GM19324 (cell line): ENCODE measurements around the gene KATNAL1.
"Not testable (repeated sequence)": the region's sequence is repeated elsewhere in the genome, so short reads cannot be mapped to it uniquely, and the experiment has no call there.

Experiments used
- ATAC-seq: cut with Tn5 transposase; IDR thresholded peaks from one replicate; pipeline ENCODE4 v1.9.1; 2021; ENCODE audit warnings: mild to moderate bottlenecking, moderate library complexity; ENCODE audit not compliant: unreplicated experiment, low FRiP score

The KATNAL1 gene

DNA sequence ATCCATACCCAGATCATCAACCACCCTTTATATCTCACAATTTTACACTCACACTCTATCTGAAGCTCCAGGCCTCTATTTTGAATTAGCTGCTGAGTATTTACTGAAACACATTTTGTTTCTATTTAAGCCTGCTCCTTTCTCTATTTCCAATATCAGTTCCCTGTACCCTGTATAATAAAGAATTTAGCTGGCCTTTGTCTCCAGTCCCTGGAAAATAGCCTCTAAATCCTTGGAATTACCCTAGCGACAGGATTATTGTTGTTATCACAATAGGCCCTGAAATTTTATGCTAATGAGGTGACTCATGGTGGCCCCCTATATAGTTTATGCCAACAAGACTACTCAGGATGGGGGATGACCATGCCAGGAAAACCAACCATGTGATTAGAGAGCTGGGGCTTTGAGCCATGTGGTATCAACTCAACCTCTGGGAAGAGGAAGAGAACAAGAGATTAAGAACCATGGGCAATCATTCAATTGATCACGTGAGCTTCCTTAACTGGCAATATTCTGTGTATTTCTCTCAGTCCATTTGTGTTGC is 72.7 kb downstream of the KATNAL1 start:
- no peak for ATAC-seq

DNA sequence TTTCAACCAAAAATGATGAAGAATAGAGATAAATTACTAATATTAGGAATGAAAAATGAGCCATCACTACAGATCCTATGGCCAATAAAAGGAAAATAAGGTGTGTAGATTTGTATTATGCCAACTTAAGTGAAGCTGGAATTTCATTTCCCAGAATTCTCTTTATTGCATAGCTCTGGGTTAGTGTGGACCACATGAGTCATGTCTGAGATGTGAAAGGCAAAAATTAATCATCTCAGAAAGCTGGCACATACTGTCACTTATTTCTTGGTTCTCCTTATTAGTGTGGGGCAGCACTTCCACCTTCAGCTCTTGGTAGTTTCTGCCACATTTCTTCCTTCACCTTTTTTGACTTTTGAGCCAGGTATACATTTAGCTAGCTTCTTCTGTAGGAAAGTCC is 82.6 kb downstream of the KATNAL1 start:
- no peak for ATAC-seq

DNA sequence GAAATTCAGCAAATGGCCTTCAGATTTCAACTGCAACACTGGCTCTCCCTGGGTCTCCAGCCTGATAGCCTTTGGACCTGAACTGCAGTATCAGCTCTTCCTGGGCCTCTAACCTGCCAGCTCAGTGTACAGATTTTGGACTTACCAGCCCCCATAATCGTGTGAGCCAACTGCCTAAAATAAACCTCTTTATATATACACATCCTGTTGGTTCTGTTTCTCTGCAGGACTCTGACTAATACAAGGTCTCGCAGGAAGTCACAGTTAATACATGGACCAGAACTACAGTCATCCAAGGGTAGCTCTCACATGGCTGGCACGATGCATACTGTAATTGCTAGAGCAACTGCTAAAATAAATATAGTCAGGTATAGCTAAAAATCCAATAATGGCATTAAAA is 85.1 kb downstream of the KATNAL1 start:
- no peak for ATAC-seq

DNA sequence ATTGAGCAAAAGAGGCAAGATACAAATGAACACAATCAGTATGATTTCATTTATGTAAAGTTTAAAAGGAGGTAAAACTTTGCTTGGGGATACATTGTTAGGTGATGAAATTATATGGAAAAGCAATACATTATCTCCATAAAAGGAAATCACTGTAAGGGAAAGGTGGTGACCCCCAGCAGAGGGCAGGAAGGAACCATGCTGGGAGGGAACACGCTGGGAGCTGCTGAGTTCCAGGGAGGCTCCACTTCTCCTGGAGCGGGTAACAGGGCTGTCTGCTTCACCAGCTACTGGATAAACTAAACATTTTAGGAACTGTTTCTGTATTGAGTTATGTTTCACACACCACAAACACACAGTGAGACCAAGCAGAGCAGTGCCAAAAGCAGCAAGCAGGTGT is 91.2 kb downstream of the KATNAL1 start:
- no peak for ATAC-seq

DNA sequence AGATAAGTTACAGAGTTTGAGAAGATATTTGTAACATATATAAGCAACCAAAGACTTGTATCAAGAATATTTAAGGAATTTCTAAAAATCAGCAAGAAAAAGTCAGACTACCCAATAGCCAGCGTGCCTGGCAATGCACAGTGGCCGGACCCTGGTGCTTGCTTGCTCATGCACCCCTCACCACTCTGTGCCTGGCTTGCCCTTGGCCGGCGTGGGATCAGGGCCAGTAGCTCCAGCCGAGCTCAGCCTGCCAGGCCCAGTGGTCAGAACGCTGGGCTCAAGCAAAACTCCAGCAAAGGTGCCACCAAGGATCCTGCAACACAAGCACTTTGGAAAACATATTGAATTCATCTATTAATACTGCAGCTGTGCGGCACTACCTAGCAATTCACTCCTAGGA is 95.1 kb downstream of the KATNAL1 start:
- ATAC-seq, result no peak

DNA sequence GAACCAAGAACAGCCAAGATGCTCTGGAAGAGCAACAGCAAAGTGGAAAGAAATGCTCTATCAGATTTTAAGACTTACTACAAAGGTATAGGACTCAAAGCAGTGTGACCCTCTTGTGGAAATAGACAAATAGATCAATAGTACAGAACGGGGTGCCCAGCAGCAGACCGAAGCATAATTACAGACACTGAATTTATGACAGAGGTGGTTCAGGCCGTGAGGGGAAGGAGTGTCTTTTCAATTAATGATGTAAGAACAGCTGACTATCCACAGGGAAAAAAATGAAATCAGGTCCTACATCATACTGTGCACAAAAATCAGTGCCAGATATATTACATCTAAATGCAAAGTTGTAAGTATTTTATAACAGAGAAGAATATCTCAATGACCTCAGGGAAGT is 95.6 kb downstream of the KATNAL1 start:
- no peak for ATAC-seq

DNA sequence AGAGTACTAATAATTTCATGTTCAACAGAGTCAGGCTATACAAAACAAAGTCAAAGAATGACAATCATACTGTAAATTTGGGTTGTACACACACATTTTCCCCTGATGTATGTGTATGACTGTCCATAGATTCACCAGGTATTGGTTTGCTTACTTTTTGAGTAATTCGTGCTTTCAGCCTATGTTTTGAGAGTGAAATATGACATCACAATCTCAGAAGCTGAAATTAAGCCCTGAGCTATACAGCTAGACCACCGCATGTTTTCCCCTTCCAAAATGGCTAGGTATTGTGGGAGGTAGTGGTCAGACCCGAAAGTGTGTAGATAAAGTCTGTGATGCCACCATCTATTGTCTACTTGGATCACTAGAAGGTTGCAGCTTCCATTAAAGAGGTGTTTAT is 102.8 kb downstream of the KATNAL1 start:
- ATAC-seq, result no peak

DNA sequence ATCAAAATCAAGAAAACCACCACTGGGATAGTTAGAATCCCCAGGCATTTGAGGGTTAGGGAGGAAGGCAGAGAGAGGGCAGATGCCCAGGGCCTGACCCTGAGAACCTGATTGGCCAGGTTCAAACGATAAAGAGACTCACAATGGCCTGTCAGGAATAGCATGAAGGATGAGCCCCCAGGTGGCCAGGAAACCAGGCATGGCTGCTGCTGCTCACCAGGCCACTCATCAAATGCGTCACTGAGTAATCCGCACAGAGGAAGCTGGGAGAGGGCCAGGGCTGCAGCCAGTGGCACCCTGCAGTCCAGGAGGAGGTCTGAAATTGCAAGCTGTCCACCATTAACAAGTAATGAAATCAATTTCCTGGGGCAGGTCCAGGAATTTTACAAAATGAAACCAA is 111.3 kb downstream of the KATNAL1 start:
- no peak for ATAC-seq

DNA sequence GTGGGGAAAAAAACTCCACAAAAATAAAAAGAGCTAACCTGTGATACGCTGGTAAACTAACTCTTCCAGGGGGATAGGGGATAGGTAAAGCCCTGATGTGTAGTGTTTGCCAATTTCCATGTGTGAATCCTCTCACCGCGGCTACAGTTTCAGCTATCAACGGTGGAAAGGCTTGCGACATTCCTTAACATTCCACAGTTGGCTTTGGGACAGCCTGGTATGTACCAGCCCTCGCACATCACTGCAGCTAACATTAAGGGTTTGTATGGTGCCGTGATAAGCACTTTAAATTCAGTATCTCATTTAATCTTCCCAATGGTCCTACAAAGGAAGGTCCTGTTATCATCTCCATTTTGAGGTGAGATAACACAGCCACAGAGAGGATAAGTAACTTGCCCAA is 112.4 kb downstream of the KATNAL1 start:
- no peak for ATAC-seq

DNA sequence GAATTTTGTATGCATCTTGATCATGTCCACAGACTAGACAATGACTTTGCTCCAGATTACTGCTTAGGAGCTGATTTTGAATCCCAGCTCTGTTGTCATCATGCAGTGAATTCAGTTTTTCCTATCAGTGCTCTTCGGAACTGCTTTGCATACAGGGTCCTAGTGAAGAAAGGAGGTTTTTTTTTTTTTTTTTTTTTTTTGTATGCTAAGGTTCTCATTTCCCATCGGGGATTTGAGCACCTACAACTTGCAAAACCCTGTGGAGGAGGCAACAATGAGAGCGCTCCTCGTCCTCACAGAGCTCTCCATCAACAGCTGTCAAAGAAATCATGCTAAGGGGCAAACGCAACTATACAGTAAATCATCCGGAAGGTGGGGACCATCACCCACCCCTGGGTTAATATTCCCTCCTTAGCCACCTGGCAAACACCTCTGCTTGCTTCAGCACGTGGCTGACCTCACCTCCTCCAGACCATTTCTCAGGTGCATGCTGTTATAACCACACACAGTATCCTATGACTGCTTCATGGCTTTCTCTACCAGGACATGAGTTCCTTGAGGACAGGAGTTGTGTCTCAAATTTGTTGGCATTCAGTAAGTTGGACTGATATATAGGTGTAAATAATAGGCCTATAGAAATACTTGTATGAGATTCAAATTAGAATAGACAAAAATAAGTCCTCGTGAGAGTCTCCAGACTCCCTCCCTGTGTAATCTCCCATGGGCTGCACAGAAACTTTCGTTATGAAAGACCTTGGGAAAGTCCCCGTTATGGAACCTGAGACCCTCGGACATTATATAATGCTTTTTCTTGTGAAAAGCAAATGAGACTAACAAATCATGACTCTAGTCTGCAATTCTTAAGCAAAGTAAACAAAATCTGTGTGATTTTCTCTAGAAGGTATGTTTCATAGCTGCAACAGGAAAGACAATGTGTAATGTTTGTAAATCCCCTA is 113.8 kb downstream of the KATNAL1 start:
- ATAC-seq, result no peak

DNA sequence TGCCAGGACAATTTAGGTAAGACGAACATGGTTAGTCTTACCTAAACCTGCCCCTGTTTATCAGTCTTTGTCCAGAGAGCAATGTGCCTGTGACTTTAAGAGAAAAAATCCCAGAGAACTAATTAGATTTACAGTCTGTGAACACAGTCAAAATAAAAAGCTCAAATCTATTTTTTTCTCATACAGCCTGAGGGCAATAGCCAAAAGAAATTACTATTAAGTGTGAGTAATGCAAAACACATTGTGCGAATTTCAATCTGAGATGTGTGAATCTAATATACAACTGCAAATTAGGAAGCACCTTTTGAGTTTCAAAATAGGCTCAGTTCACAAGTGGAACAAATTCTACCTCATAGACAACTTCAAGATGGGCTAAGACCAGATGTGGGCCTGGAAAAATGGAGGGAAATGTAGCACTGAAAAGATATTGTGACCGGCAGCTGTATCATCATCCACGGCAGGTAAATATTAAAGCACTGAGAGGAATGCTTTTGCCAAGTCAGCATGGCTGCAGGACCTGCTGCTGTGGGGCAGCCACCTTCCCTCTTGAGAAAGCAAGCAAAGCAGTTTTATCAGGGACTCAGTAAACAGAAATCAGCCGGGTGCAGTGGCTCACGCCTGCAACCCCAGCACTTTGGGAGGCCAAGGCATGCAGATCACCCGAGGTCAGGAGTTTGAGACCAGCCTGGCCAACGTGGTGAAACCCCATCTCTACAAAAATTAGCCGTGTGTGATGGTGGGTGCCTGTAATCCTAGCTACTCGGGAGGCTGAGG is 114.8 kb downstream of the KATNAL1 start:
- ATAC-seq, result no peak

DNA sequence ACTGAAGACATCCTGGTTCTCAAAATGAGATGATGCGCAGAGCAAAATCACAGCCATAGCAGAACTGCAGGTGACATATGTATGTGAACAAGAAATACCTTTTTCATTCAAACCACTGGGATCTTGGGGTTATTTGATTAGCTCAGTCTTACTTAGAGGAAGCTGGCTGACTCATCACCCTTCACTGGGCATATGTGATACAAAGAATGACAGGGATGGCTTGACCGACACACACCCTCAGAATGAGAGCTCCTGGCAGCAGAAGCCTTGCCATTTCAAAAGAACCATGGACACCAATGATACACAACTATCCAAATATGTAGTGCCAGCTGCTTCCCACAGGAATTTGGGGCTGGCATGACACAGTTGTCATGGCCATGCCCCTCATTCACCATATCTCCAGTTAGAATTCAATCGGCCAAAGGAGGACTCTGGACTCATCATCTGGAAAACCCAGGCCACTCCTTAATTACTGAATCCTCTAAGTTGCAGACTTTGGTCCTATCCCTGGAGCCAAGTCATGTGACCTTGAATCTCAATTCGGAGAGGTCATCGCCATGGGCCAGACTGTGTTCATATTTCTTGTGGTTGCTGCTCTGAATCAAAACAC is 115.8 kb downstream of the KATNAL1 start:
- ATAC-seq, result no peak

DNA sequence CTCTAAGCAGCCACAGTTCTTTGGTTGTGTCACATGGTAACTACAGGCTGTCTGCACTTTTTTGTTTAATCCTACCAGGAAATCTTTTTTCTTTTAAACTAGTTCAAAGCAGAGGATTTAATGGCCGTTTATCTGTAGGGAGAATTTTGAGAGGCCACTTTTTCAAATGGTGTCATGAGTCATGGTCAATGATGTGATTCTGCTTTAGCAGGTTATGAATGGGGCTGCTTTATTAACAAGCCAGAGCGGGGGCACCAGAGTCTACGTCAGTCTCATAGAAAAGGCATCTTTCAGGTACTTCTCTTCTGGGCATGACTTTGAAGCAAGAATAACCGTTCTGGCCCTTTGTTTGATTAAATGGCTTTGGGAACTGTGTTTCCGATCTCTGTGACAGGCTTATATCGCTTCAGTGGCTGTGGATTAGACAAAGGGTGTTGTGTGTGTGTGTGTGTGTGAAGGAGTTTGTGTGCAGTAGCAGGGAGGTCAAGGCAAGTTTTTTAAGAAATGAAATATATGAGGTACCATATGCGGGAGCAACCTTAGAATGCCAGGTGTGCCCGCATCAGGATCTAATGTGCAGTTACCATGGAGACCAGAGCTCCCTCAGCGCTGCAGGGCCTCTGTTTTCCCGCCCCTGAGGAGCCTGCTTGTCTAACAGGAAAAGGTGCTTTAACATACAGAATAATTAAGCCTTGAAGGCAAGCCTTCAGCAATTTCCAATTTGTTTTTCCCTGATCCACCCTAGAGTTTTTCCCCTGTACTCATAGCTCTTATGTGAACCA is 120.5 kb downstream of the KATNAL1 start:
- no peak for ATAC-seq

DNA sequence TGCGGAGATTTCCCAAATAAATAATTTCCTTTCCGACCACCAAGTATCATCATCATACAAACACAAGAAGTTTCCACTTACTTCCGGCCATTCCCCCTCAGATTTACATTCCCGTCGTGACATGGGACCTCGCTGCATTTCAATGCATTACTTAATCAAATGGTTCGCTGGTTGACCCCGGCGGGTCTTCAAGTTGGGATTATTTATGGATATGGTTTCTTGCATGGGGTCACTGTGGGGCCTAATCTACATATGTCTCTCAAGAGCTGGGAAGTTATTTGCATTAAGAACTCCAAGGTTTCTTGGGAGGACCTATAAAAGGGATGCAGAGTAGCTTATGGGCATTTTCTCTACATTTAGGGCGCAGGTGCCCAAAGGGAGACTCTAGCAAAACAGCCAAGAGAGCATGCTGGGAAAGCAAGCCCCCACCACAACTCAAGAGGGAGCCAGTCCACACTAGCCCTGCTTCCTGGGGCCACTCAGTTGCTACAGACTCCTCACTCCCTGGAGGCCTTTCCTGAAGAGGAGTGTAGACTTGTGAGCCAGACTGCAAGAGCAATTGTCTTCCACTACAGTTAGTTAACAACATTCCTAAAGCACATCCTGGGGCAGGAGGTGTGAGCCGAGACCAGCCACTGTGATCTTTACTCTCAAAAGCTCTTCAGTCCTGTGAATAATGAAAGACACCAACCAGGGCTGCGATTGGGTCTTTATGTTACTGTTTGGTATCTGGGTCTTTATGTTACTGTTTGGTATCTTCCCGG is 125.3 kb downstream of the KATNAL1 start:
- ATAC-seq, result no peak

DNA sequence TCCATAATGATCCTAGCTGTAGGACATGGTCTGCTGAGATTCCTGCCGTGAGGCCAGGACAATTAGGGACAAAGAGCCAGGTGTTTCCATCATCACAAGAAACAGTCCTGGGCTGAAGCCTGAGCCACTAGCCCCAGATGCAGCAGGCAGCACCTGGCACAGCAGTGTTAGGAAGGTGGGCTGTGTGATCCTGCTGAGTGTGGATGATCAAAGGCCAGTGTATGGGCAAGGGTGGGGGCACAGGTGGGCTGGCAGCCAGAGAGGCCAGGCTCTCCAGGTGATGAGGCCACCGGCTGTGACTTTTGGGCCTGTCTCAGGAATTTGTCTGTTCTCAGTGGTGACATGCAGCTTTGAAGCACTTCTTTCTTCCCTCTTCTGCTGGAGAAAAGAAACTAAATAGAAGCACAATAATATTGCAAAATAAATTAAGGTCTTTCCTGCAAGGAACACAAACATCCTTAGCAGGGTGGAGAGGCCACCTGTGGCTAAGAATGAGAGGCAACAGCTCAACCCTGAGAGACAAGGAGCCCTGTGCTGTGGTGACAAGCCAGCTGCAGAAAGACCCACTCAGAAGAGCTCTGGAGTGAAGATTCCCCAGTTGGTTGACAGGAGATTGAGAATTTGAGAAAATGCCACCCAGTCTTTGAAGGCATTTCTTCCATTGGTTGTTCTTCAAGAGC is 127.6 kb downstream of the KATNAL1 start:
- ATAC-seq, result no peak

DNA sequence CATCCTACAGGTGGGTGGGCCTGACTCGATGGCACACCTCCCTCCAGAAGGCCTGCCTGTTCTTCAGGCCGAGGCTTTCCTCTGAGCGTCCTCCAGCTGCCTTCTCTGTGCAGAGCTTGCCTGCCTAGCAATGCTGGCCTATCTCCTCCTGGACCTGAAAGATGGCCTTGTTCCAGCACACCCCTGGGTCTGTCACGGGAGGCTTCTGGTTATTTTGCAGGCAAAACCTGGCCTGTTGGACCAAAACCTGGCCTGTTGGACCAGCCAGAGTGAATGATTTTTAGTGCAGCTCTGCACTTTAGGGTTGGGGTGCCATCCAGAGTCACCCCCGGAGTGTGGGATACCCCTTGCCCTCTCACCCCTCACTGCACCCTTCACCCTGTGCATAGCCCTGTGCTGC is 128.4 kb downstream of the KATNAL1 start:
- no peak for ATAC-seq

DNA sequence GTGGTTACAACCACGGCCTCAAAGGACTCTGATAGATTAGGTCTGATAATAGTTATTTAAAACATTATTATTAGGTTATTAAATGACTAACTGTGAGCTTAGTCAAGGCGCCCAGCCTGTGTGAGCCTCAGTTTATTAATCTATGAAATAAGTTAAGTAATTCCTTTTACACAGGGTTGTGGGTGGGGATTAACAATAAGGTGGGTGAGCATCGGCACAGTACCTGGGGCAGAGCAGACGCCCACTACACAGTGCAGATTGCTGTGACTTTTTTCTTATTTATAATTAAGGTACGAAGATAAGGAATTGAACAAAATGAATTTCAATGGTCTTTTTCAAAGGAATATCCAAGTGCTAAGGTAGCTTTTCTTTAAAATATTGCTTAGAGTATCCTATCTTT is 132.2 kb downstream of the KATNAL1 start:
- ATAC-seq, result no peak

DNA sequence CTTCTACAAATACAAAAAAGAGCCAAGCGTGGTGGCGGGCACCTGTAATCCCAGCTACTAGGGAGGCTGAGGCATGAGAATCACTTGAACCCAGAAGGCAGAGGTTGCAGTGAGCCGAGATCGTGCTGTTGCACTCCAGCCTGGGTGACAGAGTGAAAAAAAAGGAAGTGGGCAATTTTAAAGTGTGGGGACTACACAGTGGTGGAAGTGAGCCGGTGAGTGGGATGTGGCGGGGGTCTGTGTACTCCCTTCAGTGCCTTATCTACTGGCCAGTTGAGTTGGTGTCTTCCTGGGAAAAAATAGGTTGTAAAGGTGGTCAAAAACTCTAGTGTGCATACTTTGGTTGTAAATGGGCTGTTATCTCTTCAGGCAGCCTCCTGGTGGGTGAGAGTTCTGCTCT is 133.1 kb downstream of the KATNAL1 start:
- not testable (repeated sequence) for ATAC-seq

DNA sequence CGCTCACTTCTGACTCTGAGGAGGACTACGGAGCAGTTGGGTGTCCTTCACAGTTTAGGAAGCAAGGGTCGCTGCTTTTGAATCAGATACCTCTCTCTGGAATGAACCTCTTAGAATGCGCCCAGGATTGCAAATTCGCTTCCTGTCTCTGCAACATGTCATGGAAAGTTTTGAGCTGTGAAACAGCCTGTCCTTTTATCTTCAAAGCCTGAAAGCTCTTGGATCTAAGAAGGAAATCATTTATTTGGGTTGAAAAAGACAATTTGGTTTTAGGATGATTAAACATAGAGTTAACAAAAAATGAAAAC is 134.1 kb downstream of the KATNAL1 start:
- no peak for ATAC-seq
